K562 (cell line): ENCODE data around the gene PRDM16.

Source experiments
- HDAC1 ChIP-seq, 2 experiments: fragments of 450-650 bp; IDR thresholded peaks; 2 replicates each; pipeline ENCODE4 v1.6.1; 2016 to 2017; ENCODE audit warnings: inconsistent platforms in 1 of 2, mild to moderate bottlenecking in 1 of 2, moderate library complexity in 1 of 2
- TARDBP ChIP-seq: fragments of 450-650 bp; IDR thresholded peaks from 2 replicates; pipeline ENCODE4 v1.6.1; 2016

DNA sequence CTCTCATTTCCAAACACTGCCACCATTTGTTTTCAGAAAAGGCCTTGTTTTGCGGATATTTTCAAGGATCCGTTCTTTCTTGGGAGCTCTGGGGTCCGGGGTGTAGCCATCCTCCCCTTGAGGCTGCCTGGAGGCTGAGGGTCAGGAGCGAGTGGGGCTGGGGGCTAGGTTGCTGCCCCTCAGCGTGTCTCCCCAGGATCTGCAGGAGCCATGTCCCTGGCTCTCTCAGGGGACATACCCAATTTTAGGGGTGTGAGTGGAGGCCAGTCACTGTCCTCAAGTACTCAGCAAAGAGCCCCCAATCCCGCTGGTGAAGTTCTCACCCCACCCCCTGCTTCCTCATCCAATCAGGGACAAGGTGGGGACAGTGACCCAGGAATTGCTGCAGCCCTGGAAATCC, 15.0 kb upstream of the PRDM16 start:
- TF ChIP-seq HDAC1 (IDR thresholded peaks at IDR 0.05), result no peak
- TF ChIP-seq TARDBP, result no peak
